Activated B cell treated with CpG ODN at 0.5 μM for 24 hours (primary cell): ENCODE data around the gene MPHOSPH9. TPM values are rescaled to one million over a fixed set of nuclear protein-coding genes. Genes with fewer than 3 reads are reported as not detected.
A peak's percentile ranks its signal among the peaks of the same experiment; 100 is the strongest.

ENCODE experiments used
- ATAC-seq: fragments of 200-7000 bp; cut with Tn5 transposase; one replicate; pipeline ENCODE4 v1.10.0; 2021; ENCODE audit warnings: low read depth, mild to moderate bottlenecking, moderate library complexity
- CTCF ChIA-PET: fragments of 350-600 bp; sonication (Branson Sonifier 250); formaldehyde crosslinking; loops from one replicate; lab custom pipeline; 2021; ENCODE audit warnings: antibody characterized with exemption; lab: Charles Lee
- POLR2A ChIA-PET: fragments of 350-600 bp; sonication (Branson Sonifier 250); formaldehyde crosslinking; loops from one replicate; lab custom pipeline; 2021; ENCODE audit warnings: antibody characterized with exemption; lab: Charles Lee
- DNase-seq: peaks from one replicate; pipeline ENCODE4 v3.0.0; 2022
- H3K27ac Mint-ChIP-seq: one replicate; pipeline ENCODE4 v1.8.0; 2020; ENCODE audit warnings: mixed read lengths
- H3K27me3 Mint-ChIP-seq: one replicate; pipeline ENCODE4 v1.8.0; 2021; ENCODE audit warnings: mixed read lengths
- H3K36me3 Mint-ChIP-seq: one replicate; pipeline ENCODE4 v1.8.0; 2021; ENCODE audit warnings: low read depth, mixed read lengths
- H3K4me1 Mint-ChIP-seq: one replicate; pipeline ENCODE4 v1.8.0; 2021; ENCODE audit warnings: mixed read lengths
- H3K4me3 Mint-ChIP-seq: one replicate; pipeline ENCODE4 v1.8.0; 2020; ENCODE audit warnings: mild to moderate bottlenecking, mixed read lengths
- H3K9me3 Mint-ChIP-seq: one replicate; pipeline ENCODE4 v1.8.0; 2020; ENCODE audit warnings: mixed read lengths
- intact Hi-C: fragments of 100-400 bp; cut with micrococcal nuclease; formaldehyde crosslinking; loops from one replicate; pipeline ENCODE4 v1.15.1; 2024
- total RNA-seq: library from RNA; stranded (reverse); gene quantifications from 2 replicates; pipeline ENCODE4 v1.2.3, GENCODE V29; 2022
- TF ChIP-seq, protein P1 (sequence below): fragments of 200-600 bp; IDR thresholded peaks from one replicate; pipeline ENCODE4 v1.8.0; 2022; ENCODE audit warnings: antibody characterized with exemption, mild to moderate bottlenecking

Gene MPHOSPH9
- total RNA-seq, 1 donor from 2014 or later: 47.2 TPM

DNA sequence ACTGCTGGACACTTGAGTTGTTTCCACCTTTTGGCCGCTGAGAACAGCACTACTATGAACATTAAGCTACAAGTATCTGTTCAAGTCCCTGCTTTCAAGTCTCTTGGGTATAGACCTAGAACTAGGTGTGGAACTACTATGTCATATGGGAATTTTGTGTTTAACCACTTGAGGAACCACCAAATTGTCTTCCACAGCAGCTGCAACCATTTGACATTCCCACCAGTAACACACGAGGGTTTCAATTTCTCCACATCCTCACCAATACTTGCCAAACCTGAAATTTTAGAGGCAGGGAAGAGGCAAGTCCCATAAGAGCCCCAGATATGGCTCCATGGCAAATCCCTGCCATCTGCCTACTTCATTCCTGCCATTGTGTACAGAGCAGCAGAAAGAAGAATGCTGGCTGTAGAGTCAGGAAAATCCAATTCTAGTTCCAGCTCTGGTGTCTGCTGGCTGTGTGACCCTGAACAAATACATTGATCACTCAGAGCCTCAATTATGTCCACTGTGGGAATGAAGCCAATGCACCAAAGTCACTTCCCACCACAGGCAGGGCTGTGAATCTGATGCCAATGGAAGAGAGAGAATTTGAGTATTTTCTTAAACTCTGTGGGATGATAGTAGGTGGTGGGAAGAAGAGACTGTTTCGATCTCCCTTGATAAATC is 99.9 kb downstream of the MPHOSPH9 start:
- Mint-ChIP-seq H3K9me3 (no peaks in the 10 kb centered on the region), H3K4me1 (peaks cover 45% of the 10 kb centered on the region), H3K4me3 (no peak overlapping the region), H3K36me3 (peaks cover 1% of the 10 kb centered on the region), H3K27ac (no peak overlapping the region), H3K27me3 (no peaks in the 10 kb centered on the region)
- DNase-seq (no peak), ATAC-seq (no peak)
- ChIA-PET POLR2A (interaction anchor here (0.7 to 1.6 kb wide), 2 partner anchors 13 to 232 kb away, joined by 3 to 16 read pairs; partner anchors contain the start of gene SBNO1), CTCF (no interaction called here)
- TF ChIP-seq, protein P1, sequence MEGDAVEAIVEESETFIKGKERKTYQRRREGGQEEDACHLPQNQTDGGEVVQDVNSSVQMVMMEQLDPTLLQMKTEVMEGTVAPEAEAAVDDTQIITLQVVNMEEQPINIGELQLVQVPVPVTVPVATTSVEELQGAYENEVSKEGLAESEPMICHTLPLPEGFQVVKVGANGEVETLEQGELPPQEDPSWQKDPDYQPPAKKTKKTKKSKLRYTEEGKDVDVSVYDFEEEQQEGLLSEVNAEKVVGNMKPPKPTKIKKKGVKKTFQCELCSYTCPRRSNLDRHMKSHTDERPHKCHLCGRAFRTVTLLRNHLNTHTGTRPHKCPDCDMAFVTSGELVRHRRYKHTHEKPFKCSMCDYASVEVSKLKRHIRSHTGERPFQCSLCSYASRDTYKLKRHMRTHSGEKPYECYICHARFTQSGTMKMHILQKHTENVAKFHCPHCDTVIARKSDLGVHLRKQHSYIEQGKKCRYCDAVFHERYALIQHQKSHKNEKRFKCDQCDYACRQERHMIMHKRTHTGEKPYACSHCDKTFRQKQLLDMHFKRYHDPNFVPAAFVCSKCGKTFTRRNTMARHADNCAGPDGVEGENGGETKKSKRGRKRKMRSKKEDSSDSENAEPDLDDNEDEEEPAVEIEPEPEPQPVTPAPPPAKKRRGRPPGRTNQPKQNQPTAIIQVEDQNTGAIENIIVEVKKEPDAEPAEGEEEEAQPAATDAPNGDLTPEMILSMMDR: no peak
- intact Hi-C loops: loop anchor here (1.0 kb wide), 1 partner anchor 18 kb away; no protein-coding TSS in a partner anchor

DNA sequence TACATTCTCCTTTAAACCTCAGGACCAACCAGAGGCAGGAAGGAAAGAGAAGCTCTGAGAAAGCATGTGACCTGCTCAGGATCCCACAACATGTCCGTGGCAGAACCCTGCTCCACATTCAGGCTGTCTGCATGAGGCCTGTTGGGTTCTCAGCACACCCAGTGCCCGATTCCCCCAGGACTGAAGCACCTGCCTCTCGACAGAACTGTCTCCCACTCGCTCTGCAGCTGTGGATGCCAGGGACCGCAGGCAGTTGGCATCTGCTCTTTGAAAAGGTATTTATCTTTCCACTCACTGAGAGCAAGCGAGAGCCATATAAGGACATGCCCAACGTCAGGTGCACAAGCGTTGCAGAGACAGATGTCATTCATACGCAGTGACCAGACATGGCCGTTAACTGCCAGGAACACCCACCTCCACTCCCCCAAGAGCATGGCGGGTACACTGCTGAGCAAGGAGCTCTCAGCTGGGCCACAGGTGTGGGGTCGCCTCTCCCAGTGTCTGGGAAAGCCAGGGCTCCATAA is 101.0 kb downstream of the MPHOSPH9 start:
- ChIA-PET CTCF (no interaction called here), POLR2A (interaction anchor here (1.0 to 1.6 kb wide), 2 partner anchors 11 to 12 kb away, joined by 3 to 16 read pairs; no protein-coding TSS in a partner anchor)
- H3K4me1 Mint-ChIP-seq: peaks cover 50% of the 10 kb centered on the region
- TF ChIP-seq, protein P1: no peak
- H3K4me3 Mint-ChIP-seq: peak overlapping the region; percentile 11
- ATAC-seq (peak; percentile 84), DNase-seq (no peak)
- H3K9me3 Mint-ChIP-seq: no peaks in the 10 kb centered on the region
- H3K36me3 Mint-ChIP-seq: peaks cover 1% of the 10 kb centered on the region
- peak overlapping the region; percentile 68 for H3K27ac Mint-ChIP-seq
- no peaks in the 10 kb centered on the region for H3K27me3 Mint-ChIP-seq
- intact Hi-C loops: loop anchor here (1.0 kb wide), 1 partner anchor 17 kb away; no protein-coding TSS in a partner anchor

DNA sequence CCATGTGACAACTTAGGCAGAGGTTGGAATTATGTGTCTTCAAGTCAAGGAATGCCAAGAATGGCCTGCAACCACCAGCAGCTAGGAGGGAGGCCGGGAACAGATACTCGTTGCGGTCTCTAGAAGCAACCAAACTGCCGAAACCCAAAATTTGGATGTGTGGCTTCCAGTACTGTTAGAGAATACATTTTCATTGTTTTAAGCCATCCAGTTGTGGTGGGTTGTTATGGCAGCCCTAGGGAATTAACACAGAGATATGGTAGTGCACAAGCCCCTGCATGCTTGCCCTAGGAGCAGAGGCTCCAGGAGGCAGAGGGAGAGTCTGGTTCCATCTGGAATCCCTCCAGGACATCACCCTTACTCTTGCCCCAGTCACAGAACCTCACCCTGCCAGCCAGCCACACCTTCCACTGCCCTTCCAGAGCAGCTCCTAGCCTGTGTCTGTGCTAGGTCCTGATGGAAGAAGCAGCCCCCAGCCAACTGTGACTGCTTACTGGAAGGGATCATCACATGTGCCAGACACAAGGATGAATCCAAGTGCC is 101.6 kb downstream of the MPHOSPH9 start:
- H3K27me3 Mint-ChIP-seq: peaks cover 3% of the 10 kb centered on the region
- ChIA-PET CTCF (no interaction called here), POLR2A (interaction anchor here (1.0 to 1.6 kb wide), 3 partner anchors 11 to 12 kb away, joined by 3 to 16 read pairs (median 3); no protein-coding TSS in a partner anchor)
- TF ChIP-seq, protein P1: no peak
- H3K9me3 Mint-ChIP-seq: no peaks in the 10 kb centered on the region
- peak overlapping the region; percentile 68 for H3K27ac Mint-ChIP-seq
- peaks cover 1% of the 10 kb centered on the region for H3K36me3 Mint-ChIP-seq
- peak overlapping the region; percentile 11 for H3K4me3 Mint-ChIP-seq
- DNase-seq (no peak), ATAC-seq (no peak)
- peaks cover 56% of the 10 kb centered on the region for H3K4me1 Mint-ChIP-seq
- intact Hi-C loops: no loop called here

DNA sequence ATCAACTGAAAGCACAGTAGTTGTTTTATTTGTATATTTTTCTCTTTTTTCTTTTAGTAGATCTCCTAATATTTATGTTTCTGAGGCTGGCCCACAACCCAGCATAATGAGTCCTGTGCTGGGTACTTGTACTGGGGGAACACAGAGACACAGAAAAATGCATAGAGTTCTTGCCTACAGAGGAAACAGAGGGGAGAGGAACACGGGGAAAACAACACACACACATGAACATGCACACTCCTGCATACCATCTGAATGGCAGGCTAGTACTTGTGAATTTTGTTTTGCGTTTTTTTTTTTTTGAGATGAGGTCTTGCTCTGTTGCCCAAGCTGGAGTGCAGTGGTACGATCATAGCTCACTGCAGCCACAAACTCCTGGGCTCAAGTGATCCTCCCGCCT is 103.3 kb downstream of the MPHOSPH9 start:
- intact Hi-C loops: no loop called here
- peaks cover 3% of the 10 kb centered on the region for H3K27me3 Mint-ChIP-seq
- ChIA-PET CTCF (interaction anchor here (1.3 kb wide), 1 partner anchor 14 kb away, joined by 3 read pairs; no protein-coding TSS in a partner anchor), POLR2A (no interaction called here)
- peak overlapping the region; percentile 12 for H3K27ac Mint-ChIP-seq
- no peaks in the 10 kb centered on the region for H3K9me3 Mint-ChIP-seq
- H3K4me1 Mint-ChIP-seq: peaks cover 48% of the 10 kb centered on the region
- H3K4me3 Mint-ChIP-seq: no peak overlapping the region
- ATAC-seq (no peak), DNase-seq (no peak)
- TF ChIP-seq, protein P1: no peak
- no peaks in the 10 kb centered on the region for H3K36me3 Mint-ChIP-seq

DNA sequence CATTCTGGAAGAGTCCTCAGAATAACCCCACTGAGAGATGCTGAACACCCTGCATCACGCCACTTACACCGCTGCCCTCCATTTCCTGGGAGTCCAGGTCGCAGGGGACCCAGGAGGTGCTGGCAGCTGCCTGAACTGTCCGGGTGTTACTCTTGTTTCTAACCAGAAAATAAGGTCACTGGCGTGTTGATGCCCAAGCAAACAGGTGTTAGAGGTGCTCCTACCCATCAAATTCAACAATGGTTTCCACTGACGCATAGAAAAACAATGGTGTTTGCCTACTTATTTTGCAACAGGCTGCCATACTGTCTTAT is 105.8 kb downstream of the MPHOSPH9 start:
- ChIA-PET CTCF (no interaction called here), POLR2A (interaction anchor here (0.6 to 1.0 kb wide), 2 partner anchors 12 to 487 kb away, joined by 3 to 9 read pairs; no protein-coding TSS in a partner anchor)
- DNase-seq (no peak), ATAC-seq (no peak)
- Mint-ChIP-seq H3K4me1 (peaks cover 48% of the 10 kb centered on the region), H3K36me3 (no peaks in the 10 kb centered on the region), H3K9me3 (no peaks in the 10 kb centered on the region), H3K27ac (no peak overlapping the region), H3K27me3 (peaks cover 3% of the 10 kb centered on the region), H3K4me3 (no peak overlapping the region)
- intact Hi-C loops: no loop called here
- TF ChIP-seq, protein P1: no peak
